Measurements from ENCODE around the gene L1TD1. TPM values are rescaled to one million over a fixed set of nuclear protein-coding genes. Genes with fewer than 3 reads are reported as not detected.

Gene L1TD1
- total and polyA plus RNA-seq, 2 experiments from 2014 or later = 283 to 628 TPM

DNA sequence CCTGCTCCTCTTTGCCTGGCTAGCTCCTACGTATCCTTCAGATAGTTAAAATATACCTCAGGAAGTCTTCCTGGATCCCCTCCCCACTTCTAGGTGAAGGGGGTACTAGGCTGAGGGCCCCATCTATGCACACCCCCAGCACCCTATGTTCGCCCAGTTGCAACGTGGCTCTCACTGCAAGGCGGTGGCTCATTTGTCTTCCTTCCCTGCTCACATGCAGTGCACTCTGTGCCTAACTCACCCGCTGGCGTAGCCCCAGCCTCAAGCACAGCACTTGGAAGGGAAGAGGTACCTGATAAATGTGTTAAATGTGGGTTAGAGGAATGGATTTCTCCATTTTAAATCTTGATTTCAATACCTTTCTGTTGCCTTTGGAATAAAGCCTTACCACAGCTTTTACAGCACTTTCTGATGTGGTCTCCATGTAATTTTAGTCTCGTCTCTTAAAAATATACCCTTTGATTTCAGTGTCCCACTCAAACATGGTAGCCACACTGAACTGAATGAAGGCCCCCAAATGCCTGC, 39.3 kb downstream of the L1TD1 start:
- Histone ChIP-seq H3K4me3 (no peak overlapping the region), H3K79me2 (replicated peaks; ENCODE audit: insufficient read depth) (no peaks in the 10 kb centered on the region), H3K9me2 (ENCODE audit: insufficient read depth) (no peaks in the 10 kb centered on the region), H2AFZ (no peak overlapping the region), H3K27me3 (ENCODE audit: insufficient read depth) (no peaks in the 10 kb centered on the region), H4K20me1 (replicated peaks; ENCODE audit: insufficient read depth) (0 out of 2 replicates have a peak, but pooled peaks cover 6% of the 10 kb centered on the region), H3K4me1 (ENCODE audit: insufficient read depth) (peaks cover 80% of the 10 kb centered on the region), H3F3A (replicated peaks; ENCODE audit: low read depth) (peaks cover 37% of the 10 kb centered on the region), H3K27ac (ENCODE audit: low read depth) (no peak overlapping the region), H3K4me2 (0 out of 2 replicates have a peak overlapping the region, but pooled peaks have one; percentile 25), H3K36me3 (ENCODE audit: insufficient read depth) (no peaks in the 10 kb centered on the region)
- Mint-ChIP-seq H3K36me3 (ENCODE audit: low read depth) (peaks cover 20% of the 10 kb centered on the region), H3K4me1 (peaks cover 63% of the 10 kb centered on the region), H3K4me3 (no peak overlapping the region), H3K27ac (peak overlapping the region; percentile 38; the same call in 1 of the 2 replicates), H3K27me3 (ENCODE audit: insufficient read depth, low read depth, poor library complexity) (peaks cover 12% of the 10 kb centered on the region), H3K9me3 (no peaks in the 10 kb centered on the region)
- TF ChIP-seq JUNB (IDR thresholded peaks at IDR 0.05; ENCODE audit: unreplicated experiment) (no peak), POLR2AphosphoS5 (IDR thresholded peaks at IDR 0.05; ENCODE audit: low read depth) (peak; percentile 37; the same call in 1 of the 2 replicates), CREB1 (CRISPR knock-in tag; IDR thresholded peaks at IDR 0.05; ENCODE audit: low read depth) (no peak)
- DNase-seq (ENCODE audit: low spot score) = no peak
- ATAC-seq = peak; percentile 6; the same call in 1 of the 3 replicates

DNA sequence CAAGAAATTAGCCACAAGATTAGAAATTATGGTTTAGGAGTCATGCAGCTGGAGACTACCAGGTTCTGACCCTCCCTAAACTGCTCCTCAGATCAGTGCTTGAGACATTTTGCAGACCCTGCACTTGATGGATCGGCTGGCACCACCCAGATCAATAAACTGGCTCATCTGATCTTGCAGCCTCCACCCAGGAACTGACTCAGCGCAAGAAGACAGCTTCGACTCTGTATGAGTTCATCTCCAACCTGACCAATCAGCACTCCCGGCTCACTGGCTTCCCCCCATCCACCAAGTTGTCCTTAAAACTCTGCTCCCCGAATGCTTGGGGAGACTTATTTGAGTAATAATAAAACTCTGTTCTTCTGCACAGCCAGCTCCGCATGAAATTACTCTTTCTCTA, 40.0 kb downstream of the L1TD1 start:
- Mint-ChIP-seq H3K4me3 (no peak overlapping the region), H3K27ac (no peak overlapping the region), H3K36me3 (ENCODE audit: low read depth) (peaks cover 14% of the 10 kb centered on the region), H3K9me3 (no peaks in the 10 kb centered on the region), H3K4me1 (peaks cover 56% of the 10 kb centered on the region), H3K27me3 (ENCODE audit: insufficient read depth, low read depth, poor library complexity) (peaks cover 12% of the 10 kb centered on the region)
- H3K9me2 ChIP-seq (ENCODE audit: insufficient read depth) = no peaks in the 10 kb centered on the region
- ATAC-seq (peak; percentile 10; the same call in 2 of the 3 replicates), DNase-seq (ENCODE audit: low spot score) (no peak)
- no peaks in the 10 kb centered on the region for H3K27me3 ChIP-seq (ENCODE audit: insufficient read depth)
- H3K4me3 ChIP-seq = no peak overlapping the region
- H3K27ac ChIP-seq (ENCODE audit: low read depth) = peak overlapping the region; percentile 17; the same call in 1 of the 2 replicates
- peaks cover 35% of the 10 kb centered on the region for H3F3A ChIP-seq (replicated peaks; ENCODE audit: low read depth)
- 0 out of 2 replicates have a peak, but pooled peaks cover 6% of the 10 kb centered on the region for H4K20me1 ChIP-seq (replicated peaks; ENCODE audit: insufficient read depth)
- peaks cover 73% of the 10 kb centered on the region for H3K4me1 ChIP-seq (ENCODE audit: insufficient read depth)
- no peaks in the 10 kb centered on the region for H3K36me3 ChIP-seq (ENCODE audit: insufficient read depth)
- H3K79me2 ChIP-seq (replicated peaks; ENCODE audit: insufficient read depth) = no peaks in the 10 kb centered on the region
- no peak for TF ChIP-seq NANOG (IDR thresholded peaks at IDR 0.05; ENCODE audit: borderline replicate concordance)
- TF ChIP-seq, protein P1, sequence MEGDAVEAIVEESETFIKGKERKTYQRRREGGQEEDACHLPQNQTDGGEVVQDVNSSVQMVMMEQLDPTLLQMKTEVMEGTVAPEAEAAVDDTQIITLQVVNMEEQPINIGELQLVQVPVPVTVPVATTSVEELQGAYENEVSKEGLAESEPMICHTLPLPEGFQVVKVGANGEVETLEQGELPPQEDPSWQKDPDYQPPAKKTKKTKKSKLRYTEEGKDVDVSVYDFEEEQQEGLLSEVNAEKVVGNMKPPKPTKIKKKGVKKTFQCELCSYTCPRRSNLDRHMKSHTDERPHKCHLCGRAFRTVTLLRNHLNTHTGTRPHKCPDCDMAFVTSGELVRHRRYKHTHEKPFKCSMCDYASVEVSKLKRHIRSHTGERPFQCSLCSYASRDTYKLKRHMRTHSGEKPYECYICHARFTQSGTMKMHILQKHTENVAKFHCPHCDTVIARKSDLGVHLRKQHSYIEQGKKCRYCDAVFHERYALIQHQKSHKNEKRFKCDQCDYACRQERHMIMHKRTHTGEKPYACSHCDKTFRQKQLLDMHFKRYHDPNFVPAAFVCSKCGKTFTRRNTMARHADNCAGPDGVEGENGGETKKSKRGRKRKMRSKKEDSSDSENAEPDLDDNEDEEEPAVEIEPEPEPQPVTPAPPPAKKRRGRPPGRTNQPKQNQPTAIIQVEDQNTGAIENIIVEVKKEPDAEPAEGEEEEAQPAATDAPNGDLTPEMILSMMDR (conservative IDR thresholded peaks at IDR 0.05; ENCODE audit: low read depth in 2 of 2) = no peak
- no peak for TF ChIP-seq JUNB (IDR thresholded peaks at IDR 0.05; ENCODE audit: unreplicated experiment)
- TF ChIP-seq EZH2phosphoT487 (IDR thresholded peaks at IDR 0.05; ENCODE audit: unreplicated experiment) = no peak
- TF ChIP-seq STAT1 (IDR thresholded peaks at IDR 0.05; ENCODE audit: unreplicated experiment) = no peak
- TF ChIP-seq, protein P2, sequence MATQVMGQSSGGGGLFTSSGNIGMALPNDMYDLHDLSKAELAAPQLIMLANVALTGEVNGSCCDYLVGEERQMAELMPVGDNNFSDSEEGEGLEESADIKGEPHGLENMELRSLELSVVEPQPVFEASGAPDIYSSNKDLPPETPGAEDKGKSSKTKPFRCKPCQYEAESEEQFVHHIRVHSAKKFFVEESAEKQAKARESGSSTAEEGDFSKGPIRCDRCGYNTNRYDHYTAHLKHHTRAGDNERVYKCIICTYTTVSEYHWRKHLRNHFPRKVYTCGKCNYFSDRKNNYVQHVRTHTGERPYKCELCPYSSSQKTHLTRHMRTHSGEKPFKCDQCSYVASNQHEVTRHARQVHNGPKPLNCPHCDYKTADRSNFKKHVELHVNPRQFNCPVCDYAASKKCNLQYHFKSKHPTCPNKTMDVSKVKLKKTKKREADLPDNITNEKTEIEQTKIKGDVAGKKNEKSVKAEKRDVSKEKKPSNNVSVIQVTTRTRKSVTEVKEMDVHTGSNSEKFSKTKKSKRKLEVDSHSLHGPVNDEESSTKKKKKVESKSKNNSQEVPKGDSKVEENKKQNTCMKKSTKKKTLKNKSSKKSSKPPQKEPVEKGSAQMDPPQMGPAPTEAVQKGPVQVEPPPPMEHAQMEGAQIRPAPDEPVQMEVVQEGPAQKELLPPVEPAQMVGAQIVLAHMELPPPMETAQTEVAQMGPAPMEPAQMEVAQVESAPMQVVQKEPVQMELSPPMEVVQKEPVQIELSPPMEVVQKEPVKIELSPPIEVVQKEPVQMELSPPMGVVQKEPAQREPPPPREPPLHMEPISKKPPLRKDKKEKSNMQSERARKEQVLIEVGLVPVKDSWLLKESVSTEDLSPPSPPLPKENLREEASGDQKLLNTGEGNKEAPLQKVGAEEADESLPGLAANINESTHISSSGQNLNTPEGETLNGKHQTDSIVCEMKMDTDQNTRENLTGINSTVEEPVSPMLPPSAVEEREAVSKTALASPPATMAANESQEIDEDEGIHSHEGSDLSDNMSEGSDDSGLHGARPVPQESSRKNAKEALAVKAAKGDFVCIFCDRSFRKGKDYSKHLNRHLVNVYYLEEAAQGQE (IDR thresholded peaks at IDR 0.05; ENCODE audit: unreplicated experiment) = no peak
- TF ChIP-seq POLR2AphosphoS5 (IDR thresholded peaks at IDR 0.05; ENCODE audit: low read depth) = no peak
- 0 out of 2 replicates have a peak overlapping the region, but pooled peaks have one; percentile 25 for H3K4me2 ChIP-seq
- H2AFZ ChIP-seq = no peak overlapping the region

Data from GM23338 (cell line).